ENCODE results near the gene CBFB.

Gene CBFB

GRCh38 chr16:67011274-67011673, 17.7 kb upstream of the CBFB start:
- no peak overlapping the region for H3K27ac ChIP-seq (replicated peaks)
- TF ChIP-seq REST (IDR thresholded peaks at IDR 0.05; ENCODE audit: insufficient replicate concordance, low read depth), result no peak
- TF ChIP-seq POLR2AphosphoS5 (IDR thresholded peaks at IDR 0.05; ENCODE audit: low read depth), result no peak
- no peak for TF ChIP-seq CTCF (IDR thresholded peaks at IDR 0.05; ENCODE audit: insufficient read depth, low read length)
- TF ChIP-seq GABPA (IDR thresholded peaks at IDR 0.05; ENCODE audit: low read depth), result no peak
- no peak for TF ChIP-seq SPI1 (IDR thresholded peaks at IDR 0.05; ENCODE audit: borderline replicate concordance, low read depth)
- no peak for DNase-seq (ENCODE audit: low read depth in 1 of 2, low spot score in 1 of 2)
- peaks cover 13% of the 10 kb centered on the region for H3K27me3 ChIP-seq (ENCODE audit: insufficient read depth, poor library complexity, severe bottlenecking)
- no peak overlapping the region for H3K4me3 ChIP-seq (replicated peaks; ENCODE audit: insufficient read depth, low read length)

GRCh38 chr16:67013233-67013822, 15.6 kb upstream of the CBFB start:
- DNase-seq (ENCODE audit: low read depth in 1 of 2, low spot score in 1 of 2), result no peak
- Histone ChIP-seq H3K27me3 (ENCODE audit: insufficient read depth, poor library complexity, severe bottlenecking) (peaks cover 13% of the 10 kb centered on the region), H3K4me3 (replicated peaks; ENCODE audit: insufficient read depth, low read length) (peak overlapping the region; percentile 42), H3K27ac (replicated peaks) (no peak overlapping the region)
- no peak for TF ChIP-seq CTCF (IDR thresholded peaks at IDR 0.05; ENCODE audit: insufficient read depth, low read length)
- TF ChIP-seq GABPA (IDR thresholded peaks at IDR 0.05; ENCODE audit: low read depth), result no peak
- no peak for TF ChIP-seq POLR2AphosphoS5 (IDR thresholded peaks at IDR 0.05; ENCODE audit: low read depth)
- TF ChIP-seq SPI1 (IDR thresholded peaks at IDR 0.05; ENCODE audit: borderline replicate concordance, low read depth), result no peak
- no peak for TF ChIP-seq REST (IDR thresholded peaks at IDR 0.05; ENCODE audit: insufficient replicate concordance, low read depth)

GRCh38 chr16:67013823-67014633, 14.9 kb upstream of the CBFB start:
- no peak overlapping the region for H3K27ac ChIP-seq (replicated peaks)
- H3K4me3 ChIP-seq (replicated peaks; ENCODE audit: insufficient read depth, low read length), result peak overlapping the region; percentile 42
- TF ChIP-seq SPI1 (IDR thresholded peaks at IDR 0.05; ENCODE audit: borderline replicate concordance, low read depth), result no peak; the same call in 1 of the 2 replicates
- no peak for TF ChIP-seq REST (IDR thresholded peaks at IDR 0.05; ENCODE audit: insufficient replicate concordance, low read depth)
- TF ChIP-seq CTCF (IDR thresholded peaks at IDR 0.05; ENCODE audit: insufficient read depth, low read length), result no peak
- no peak for TF ChIP-seq GABPA (IDR thresholded peaks at IDR 0.05; ENCODE audit: low read depth)
- TF ChIP-seq POLR2AphosphoS5 (IDR thresholded peaks at IDR 0.05; ENCODE audit: low read depth), result no peak
- peak; percentile 34 to 55 for DNase-seq (ENCODE audit: low read depth in 1 of 2, low spot score in 1 of 2)
- H3K27me3 ChIP-seq (ENCODE audit: insufficient read depth, poor library complexity, severe bottlenecking), result peaks cover 13% of the 10 kb centered on the region

Data from HL-60 (cell line).